ENCODE measurements around the gene NSUN4.
"Not testable (repeated sequence)": the region's sequence is repeated elsewhere in the genome, so short reads cannot be mapped to it uniquely, and the experiment has no call there.

NSUN4 gene

DNA sequence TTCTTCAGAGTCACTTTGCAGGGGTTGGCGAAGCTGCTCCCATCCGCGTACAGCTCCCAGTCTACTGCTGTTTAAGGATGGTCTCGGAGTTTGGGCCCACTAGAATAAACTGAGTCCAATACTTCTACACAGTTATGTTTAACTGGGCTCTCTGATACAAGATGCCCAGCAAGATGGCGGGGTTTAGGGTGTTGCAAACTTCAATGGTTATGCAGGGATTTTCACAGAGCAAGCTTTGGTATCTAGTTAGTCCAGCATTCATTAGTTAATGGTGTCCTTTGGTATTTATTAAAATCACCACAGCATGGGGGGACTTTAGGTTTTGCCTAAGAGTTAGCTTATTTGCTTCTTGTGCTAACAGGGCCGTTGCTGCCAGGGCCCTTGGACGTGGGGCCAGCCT, 12.4 kb upstream of the NSUN4 start:
- FAIRE-seq = not testable (repeated sequence)

DNA sequence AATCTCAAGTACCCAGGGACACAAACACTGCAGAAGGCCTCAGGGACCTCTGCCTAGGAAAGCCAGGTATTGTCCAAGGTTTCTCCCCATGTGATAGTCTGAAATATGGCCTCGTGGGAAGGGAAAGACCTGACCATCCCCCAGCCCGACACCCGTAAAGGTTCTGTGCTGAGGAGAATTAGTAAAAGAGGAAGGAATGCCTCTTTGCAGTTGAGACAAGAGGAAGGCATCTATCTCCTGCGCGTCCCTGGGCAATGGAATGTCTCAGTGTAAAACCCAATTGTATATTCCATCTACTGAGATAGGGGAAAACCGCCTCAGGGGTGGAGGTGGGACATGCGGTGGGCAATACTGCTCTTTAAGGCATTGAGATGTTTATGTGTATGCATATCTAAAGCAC, 10.8 kb upstream of the NSUN4 start:
- not testable (repeated sequence) for FAIRE-seq

DNA sequence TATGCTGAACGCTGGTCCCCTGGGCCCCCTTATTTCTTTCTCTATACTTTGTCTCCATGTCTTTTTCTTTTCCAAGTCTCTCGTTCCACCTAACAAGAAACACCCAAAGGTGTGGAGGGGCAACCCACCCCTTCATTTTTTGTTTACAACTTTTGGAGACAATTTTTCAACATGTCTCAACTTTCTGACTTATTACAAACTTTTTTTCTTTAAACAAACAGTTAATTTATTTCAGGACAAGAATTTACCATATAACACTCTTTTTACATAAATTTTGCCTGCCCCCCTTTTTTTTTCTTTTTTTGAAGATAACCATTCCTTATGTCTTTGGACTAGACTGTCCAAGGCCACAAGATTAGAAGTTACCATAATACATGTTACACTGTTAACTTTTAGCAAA, 10.2 kb upstream of the NSUN4 start:
- not testable (repeated sequence) for FAIRE-seq

DNA sequence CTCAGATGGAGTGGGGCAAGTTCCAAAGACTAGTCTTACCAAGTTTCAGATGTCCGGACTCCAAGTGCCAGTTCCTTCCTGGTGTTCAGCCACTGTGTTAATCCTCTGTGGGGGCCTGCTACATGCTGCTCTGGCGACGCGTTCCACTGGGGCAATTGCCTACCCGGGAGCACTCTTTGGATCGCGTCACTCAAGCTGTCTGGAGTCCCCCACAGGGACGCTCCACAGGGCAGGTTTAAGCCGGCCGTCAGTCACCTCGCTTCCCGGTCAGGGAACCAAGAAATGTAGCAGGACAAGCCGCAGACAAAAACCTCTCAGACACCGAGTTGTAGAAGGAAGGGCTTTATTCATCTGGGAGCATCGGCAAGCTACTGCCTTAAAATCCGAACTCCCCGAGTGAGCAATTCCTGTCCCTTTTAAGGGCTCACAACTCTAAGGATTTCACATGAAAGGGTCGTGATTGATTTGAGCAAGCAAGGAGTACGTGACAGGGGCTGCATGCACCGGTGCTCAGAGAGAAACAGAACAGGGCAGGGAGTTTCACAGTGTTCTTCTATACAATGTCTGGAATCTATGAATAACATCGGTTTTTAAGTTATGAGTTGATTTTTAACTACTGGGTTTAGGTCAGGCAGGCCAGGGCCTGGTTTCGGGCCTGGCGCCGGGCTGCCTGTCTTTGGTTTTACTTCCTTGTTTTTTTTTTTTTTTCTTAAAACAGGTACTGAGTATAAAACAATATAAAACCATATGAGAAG, 8.6 kb upstream of the NSUN4 start:
- not testable (repeated sequence) for FAIRE-seq

DNA sequence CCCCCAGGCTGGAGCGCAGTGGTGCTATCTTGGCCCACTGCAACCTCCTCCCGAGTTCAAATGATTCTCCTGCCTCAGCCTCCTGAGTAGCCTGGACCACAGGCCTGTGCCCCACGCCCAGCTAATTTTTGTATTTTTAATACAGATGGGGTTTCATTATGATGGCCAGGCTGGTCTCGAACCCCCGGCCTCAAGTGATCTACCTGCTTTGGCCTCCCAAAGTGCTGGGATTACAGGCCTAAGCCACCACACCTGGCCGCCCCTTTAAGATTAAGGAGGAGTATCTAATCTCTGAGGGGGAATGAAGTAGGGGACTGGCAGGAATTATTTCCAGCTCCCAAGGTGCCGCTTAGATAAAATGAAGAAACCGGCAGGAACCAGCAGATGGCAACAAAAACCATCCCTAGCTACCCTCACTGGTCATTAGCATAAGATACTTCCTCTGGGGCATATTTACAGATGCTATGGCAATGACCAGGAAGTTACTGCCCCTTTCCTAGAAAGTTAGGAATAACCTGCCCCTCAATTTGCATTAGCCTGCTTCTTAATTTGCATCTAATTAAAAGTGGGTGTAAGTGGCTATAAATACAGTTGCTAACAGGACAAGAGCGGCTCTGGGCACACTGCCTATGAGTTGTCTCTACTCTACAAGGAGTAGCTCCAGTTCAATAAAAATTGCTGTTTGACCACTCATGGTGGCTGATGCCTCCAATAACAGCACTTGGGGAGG, 7.1 kb upstream of the NSUN4 start:
- FAIRE-seq = no peak

DNA sequence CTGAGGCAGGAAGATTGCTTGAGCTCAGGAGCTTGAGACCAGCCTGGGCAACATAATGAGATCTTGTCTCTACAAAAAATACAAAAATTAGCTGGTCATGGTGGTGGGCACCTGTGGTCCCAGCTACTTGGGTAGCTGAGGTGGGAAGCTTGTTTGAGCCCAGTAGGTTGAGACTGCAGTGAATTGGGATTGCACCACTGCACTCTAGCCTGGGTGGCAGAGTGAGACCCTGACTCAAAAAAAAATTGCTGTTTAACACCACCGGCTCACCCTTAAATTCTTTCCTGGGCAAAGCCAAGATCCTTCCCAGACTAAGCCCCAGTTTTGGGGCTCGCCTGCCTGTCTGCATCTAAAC, 6.6 kb upstream of the NSUN4 start:
- FAIRE-seq = no peak

DNA sequence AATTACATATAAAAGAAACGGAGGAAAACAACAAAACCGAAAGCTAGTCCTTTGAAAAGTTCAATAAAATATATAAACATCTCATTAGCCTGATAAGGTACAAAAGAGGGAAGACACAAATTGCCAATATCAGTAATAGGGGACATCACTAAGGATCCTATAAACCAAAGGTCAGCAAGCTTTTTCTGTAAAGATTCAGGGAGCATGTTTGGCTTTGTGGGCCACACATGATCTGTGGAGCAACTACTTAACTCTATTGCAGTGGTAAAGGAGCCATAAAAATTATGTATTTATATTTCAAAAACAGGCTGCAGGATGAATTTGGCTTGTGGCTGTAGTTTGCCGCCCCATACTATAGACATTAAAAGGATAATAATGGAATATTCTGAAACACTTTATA, 5.5 kb upstream of the NSUN4 start:
- no peak for FAIRE-seq

DNA sequence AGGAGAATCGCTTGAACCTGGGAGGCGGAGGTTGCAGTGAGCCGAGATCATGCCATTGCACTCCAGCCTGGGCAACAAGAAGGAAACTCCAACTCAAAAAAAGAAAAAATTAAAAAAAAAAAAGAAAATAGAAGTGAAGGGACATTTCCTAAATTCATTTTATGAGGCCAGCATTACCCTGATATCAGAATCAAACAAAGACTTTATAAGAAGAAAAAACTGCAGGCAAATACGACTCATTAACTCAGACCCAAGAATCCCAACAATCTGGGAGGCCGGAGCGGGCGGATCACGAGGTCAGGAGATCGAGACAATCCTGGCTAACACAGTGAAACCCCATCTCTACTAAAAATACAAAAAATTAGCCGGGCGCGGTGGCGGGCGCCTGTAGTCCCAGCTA, 3.2 kb upstream of the NSUN4 start:
- FAIRE-seq = not testable (repeated sequence)

DNA sequence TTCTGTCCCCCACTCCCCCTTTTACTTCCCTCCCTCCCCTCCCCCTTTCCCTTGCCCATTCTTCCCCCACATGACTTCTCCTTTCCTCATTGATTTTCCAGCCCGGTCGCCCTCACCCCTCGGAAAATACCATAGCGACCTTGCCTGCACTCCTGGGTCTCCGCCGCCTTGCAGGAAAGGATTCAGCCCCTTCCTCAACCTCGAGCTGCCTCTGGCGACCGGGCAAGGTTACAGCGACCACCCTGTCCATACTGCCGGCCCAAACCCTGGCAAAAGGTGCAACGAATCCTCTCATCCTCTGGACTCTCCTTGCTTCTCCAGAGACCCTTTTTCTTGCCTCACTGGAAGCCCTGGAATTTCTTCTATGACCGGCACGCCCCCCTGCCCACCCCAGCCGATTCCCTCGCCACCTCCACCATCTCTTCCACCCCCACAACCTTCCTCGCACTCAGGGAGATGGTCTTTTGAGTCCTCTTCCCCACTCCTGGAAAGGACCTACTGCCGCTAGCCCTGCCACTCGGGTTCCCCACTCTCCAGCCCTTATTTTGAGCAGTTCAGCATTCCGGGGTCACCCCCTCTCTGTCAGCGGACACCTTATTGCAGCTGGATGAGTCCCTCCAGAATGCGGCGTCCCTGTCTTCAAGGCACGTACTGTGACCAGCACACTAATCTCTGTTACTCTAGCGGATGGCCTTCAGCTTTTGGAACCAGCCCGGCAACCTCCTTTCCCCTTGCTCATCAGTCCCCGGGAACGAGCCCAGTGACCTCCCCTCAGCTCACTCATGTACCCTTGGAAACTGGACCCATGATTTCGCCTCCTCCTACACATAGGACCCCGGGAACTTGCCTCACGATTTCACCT, 846 bp downstream of the NSUN4 start:
- FAIRE-seq = no peak

DNA sequence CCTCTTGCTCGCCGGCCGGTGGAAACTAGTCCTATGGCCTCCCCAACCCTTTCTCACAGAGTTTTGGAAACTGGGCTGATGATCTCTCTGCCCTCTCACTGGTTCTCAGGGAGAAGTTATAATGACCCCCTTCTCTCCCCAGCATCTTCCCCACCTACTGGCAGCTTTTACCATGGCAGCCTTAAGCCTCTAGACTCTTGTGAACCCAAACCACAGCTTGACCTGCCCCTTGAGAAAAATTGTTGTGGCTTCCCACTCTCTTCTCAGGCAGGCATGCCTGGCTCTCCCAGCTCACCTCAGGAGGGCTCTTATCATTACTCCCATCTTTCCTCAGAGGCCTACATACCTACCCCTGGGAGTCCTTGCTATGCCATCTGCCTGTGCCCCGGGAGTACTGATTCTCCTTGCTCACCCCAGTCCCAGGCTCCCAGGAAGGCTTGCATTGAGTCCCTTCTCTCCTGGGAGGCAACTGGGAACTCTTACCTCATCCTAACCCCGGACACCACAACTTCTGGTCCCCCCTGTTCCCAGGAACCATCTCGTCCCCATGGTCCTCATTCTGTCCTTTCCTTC, 1.6 kb downstream of the NSUN4 start:
- no peak for FAIRE-seq

DNA sequence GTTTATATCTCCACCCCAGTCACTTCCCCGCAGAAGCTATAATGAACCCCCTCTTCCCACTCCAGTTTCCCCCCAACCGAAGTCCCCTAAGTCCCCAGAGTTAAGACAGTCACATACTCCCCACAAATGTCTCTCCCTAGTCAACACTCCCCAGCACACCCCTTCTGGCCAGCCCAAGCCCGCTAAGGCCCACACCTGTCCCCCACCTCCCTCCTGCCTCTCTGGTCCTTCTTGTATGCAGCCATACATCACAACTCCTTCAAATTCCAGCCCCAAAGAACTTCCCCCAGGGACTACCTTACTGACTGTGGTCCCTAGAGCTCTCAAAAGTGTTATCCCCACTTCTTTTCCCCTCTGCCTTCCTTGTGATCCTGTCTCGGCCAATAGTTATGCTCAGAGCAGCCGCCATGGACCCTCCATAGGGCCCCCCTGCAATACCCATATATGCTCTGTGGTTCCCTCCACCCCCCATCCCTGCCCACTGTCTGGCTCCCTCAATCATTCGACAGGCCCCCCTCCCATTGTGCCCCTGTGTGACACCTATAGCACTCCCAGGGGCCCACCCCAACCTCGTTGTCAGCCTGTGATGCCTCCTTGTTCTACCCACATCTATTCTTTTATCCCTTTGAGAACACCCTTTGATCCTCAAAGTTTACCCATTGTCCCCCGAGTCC, 2.2 kb downstream of the NSUN4 start:
- no peak for FAIRE-seq

DNA sequence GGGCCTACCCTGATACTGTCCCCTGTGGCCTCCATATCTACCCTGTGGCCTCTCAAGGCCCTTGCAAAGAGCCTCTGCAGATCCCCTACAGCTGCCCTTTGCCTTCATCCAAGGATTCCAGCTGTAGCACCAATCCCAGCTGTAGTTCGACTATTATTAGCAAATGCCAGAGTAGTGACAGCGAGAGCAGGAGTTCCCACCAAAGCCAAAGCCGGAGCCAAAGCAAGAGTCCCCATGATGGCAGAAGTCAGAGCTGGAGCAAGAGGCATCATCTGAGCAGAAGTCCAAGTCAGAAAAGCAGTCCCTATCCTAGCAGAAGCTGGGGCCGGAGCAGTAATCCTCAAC, 2.7 kb downstream of the NSUN4 start:
- no peak for FAIRE-seq

DNA sequence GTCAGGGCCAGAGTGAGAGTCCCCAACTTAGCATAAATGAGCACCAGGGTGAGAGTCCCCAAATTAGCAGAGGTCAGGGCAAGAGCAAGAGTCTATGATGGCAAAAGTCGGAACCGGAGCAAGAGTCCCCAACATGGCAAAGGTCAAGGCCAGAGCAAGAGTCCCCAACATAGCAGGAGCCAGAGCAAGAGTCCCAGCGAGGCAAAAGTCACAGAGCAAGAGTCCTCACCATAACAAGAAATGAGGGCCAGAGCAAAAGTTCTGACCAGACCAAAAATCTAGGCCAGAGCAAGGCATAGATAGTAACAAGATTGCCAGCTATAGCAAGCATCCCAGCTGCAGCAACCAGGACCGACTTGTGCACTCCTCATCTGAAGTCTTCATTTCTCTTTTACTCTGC, 3.1 kb downstream of the NSUN4 start:
- FAIRE-seq = no peak

DNA sequence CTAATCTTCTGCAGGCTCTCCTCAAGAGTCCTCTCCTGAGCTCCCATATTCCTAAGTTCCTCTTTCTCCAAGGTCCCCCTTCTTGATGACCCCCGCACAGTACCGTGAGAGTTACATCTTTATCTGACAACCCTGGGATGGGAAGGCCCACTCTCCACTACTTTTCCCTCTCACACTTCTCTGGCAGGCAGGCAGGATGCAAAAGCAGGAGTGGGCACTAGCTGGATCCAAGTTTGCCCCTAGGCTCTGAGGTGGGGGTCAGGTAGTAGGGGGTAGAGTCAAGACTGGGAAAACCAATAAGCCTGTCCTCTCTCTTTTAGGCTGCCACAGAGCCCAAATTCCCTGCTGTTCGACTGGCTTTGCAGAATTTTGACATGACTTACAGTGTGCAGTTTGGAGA, 3.9 kb downstream of the NSUN4 start:
- no peak for FAIRE-seq

DNA sequence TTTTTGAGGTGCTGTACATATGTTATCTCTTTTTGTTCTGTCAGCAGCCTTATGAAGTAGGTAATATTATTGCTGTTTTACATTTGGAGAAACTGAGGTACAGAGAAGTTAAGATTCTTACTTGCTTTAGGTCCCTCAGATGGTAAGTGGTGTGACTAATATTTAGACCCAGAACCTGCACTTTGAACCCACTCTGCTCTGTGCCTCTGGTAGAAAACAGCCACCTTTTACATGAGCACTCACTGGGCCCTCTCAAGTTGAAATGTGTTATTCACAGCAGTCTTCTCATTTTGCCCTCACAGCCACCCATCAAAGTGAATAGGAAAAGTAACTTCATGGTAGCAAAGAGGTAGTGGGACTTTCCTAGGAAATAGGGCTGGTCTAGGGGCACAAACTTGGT, 4.7 kb downstream of the NSUN4 start:
- no peak for FAIRE-seq

DNA sequence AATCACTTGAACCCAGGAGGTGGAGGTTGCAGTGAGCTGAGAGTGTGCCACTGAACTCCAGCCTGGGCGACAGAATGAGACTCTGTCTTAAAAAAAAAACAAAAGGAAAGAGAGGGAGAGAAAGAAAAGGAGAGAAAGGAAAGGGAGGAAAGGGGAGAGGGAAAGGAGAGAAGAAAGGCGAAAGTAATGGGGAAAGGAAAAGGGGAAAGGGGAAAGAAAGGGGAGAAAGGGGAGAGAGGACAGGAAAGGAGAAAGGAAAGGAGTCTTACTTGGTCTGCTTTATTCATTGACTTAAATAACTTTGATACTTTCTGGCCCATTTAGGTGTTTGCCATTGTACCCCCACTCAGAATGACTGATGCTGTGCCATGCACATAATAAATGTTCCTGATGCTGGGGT, 11.8 kb downstream of the NSUN4 start:
- no peak for FAIRE-seq

DNA sequence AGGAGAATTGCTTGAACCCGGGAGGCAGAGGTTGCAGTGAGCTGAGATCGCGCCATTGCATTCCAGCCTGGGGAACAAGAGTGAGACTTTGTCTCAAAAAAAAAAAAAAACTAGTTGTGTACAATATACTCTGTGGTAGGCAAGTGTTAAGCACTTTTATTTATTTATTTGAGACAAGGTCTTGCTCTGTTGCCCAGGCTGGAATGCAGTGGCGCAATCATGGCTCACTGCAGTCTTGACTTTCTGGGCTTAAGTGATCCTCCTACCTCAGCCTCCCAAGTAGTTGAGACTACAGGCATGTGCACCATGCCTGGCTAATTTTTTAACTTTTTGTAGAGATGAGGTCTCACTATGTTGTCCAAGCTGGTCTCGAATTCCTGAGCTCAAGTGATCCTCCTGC, 15.3 kb downstream of the NSUN4 start:
- FAIRE-seq = not testable (repeated sequence)

DNA sequence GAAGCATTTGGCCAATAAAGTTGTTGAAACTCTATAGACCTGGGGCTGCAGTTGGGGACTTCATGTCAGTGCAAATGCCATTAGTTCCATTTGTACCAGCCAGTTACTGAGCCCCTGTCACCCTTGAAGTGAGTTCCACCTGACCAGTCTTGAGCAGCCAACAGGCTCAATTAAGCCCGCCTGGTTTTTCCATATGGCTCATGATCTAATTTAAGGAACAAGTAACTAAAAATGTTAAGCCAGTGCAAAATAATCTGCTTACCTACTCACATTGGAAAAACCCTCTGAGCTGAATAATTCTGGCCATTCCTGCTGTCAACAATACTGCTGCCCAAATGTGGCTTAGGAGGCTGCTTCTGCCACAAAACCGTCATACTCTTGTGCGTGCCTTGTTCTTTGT, 21.6 kb downstream of the NSUN4 start:
- FAIRE-seq = no peak

DNA sequence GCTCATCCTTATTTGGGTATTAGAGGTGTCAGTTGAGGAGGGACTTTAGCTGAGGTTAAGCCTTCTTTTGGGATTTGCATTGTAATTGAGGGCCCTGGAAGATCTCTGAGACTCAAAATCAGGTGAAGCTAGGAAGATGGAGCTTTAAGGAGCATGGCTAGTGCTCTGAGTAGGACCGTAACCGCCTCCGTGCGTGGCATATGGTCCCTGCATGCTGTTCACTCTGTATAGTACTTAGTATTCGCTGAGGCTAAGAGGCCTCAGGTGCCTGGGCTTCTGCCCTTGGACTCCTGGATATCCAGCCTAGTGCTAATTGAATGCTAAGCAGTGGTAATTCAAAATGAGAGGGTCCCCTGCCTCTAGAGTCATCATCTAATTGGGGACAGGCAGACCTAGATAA, 22.5 kb downstream of the NSUN4 start:
- FAIRE-seq = no peak

DNA sequence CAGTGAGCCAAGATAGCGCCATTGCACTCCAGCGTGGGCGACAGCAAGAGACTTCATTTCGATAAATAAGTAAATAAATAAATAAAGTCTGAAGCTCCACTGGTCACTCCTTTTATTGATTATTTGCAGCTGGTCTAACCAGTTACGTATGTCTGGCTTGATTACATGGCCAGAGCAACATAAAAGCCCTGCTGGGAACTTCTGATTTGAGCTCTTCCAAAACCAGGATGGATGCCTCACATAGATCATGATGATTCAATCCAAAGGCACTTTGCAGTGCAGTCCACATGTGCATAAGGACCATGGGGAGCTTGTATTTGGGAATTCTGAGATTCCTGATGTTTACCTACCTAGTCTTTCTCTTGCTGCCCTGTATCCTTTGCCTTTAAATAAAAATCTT, 24.0 kb downstream of the NSUN4 start:
- no peak for FAIRE-seq

DNA sequence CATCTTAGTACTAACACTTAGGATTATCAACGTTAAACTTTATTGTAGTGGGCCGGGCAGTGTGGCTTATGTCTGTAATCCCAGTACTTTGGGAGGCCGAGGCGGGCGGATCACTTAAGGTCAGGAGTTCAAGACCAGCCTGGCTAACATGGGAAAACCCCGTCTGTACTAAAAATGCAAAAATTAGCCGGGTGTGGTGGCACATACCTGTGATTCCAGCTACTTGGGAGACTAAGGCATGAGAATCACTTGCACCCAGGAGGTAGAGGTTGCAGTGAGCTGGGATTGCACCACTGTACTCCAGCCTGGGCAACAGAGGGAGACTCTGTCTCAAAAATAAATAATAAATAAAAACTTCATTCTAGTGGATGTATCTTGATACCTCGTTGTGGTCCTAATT, 25.2 kb downstream of the NSUN4 start:
- not testable (repeated sequence) for FAIRE-seq

DNA sequence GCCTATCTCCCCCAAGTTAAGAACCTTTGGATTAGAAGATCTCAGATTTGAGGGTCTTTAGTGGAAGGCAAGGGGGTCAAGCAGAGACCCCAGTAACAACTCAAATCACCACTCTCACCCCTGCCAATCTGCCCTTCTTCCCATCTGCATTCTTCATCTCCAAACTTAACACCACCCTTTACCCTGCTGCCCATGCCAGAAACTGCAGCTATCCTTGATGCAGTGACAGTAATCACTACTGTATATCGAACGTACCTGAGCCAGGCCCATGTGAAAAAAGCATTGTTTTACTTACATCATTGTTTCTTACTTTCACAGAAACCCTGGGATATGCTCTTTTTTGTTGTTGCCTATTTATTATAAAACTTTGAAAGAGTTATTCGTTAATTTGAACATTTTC, 26.5 kb downstream of the NSUN4 start:
- FAIRE-seq = no peak

DNA sequence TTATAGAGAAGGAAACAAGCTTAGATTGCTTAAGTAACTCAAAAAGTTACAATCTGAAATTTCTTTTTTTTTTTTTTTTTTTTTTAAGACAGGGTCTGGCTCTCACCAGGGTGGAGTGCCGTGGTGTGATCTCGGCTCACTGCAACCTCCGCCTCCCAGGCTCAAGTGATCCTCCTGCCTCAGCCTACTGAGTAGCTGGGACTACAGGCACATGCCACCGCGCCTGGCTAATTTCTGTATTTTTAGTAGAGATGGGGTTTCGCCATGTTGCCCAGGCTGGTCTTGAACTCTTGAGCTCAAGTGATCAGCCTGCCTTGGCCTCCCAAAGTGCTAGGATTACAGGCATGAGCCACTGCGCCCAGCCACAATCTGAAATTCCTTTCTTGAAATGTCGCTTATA, 27.1 kb downstream of the NSUN4 start:
- not testable (repeated sequence) for FAIRE-seq
